Stimulated activated CD4-positive, alpha-beta T cell treated with anti-CD3 and anti-CD28 coated beads, Interleukin-15, amount 100 ng/mL, for 1 hour (primary cell): Measurements from ENCODE around the gene DNHD1.

Source experiments
- DNase-seq, 2 donors: peaks; one replicate each; pipeline ENCODE4 v3.0.0-alpha.2; 2020; ENCODE audit warnings: low read depth in 1 of 2, low spot score in 1 of 2

The DNHD1 gene

GRCh38 chr11:6583584-6583983, 86.5 kb downstream of the DNHD1 start:
- no peak for DNase-seq

DNA sequence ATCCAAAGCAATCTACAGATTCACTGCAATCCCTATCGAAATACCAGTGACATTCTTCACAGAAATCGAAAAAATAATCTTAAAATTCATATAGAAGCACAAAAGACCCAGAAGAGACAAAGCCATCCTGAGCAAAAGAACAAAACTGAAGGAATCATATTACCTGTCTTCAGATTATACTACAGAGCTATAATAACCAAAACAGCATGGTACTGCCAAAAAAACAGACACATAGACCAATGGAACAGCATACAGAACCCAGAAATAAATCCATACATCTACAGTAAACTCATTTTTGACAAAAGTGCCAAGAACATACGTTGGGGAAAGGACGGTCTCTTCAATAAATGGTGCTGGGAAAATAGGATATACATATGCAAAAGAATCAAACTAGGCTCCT, 87.4 kb downstream of the DNHD1 start:
- no peak for DNase-seq

- no peak for DNase-seq
Observed at GRCh38 chr11:6586434-6587359, 89.6 kb downstream of the DNHD1 start.

DNA sequence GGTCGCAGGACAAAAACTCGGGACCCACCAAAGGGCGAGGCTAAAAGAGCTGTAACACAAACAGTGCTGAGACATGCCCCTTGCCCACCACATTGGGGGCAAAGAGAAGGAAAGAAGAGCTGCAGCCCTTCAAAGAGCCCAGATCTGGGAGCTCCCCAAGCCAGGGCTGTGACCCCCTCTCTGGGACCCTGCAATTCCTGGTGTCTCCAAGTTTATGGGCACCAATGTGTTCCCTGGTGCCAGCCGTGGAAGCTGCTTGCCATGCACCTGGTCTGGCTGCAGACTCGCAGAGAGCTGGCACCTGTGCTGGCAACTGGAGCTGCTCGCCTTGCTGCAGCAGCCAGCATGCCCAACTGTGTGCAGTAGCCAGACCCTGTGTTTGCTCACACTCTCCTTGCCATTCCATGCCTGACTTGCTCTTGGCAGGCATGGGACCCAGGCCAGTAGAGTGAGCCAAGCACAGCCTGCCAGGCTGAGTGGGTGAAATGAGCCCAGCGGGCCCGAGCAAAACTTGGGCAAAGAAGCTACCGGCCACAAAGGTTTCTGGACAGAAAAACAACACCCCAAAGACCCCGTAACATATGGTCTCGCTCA, 90.4 kb downstream of the DNHD1 start:
- no peak for DNase-seq

GRCh38 chr11:6588018-6588417, 90.9 kb downstream of the DNHD1 start:
- no peak for DNase-seq

GRCh38 chr11:6594142-6594768, 97.2 kb downstream of the DNHD1 start:
- DNase-seq, result no peak

DNA sequence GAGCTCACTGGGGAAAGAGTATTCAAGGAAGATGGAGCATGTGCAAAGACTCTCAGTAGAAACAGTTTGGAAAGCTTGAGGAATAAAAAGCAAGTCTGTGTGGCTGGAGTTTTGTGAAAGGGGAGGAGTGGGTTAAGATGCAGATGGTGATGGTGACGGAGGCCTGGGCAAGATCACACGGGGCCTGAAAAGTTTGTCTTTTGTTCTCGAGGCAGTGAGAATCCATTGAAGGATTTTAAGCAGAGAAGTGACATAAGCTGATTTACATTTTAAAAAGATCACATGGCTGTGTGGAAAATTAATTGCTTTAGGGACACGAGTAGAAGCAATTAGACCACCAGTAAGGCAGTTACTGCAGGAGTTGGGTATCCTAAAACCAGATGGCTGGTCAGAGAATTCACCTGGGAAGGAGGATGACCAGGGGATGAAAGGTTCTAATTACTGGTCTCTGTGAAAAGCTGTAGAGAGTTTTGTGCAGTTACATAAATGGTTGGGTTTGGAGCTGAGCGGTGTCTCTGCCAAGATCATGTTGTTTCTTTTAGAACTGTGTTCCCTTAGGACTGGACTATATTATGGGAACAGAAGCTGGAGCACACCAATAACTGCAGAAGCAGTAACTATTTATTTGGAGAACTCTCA, 99.3 kb downstream of the DNHD1 start:
- DNase-seq, result no peak

GRCh38 chr11:6598555-6598954, 101.5 kb downstream of the DNHD1 start:
- DNase-seq, result no peak

GRCh38 chr11:6599449-6599848, 102.4 kb downstream of the DNHD1 start:
- no peak for DNase-seq

DNA sequence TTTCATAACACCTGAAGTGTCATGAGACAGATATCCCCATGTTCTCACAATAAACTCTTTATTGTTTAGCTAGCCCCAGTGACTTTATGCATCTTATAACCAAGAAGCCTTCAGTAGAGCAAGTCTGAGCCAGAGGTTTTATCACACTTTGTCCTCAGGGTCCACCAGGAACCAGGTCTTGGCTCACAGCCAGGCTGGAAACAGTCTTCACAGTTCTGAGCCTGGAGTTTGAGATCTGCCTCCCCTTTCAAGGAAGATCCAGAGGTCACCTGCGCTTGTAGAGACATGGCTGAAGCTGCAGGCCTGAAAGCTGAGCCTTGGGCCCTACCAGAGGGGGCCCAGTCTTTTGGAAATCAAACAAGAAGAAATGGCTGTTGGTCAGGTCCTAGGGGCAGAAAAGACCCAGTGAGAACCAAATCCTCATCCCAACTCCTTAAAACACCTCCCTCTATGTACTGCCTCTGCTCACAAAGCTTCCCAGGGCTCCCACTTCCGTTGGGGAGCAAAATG, 102.9 kb downstream of the DNHD1 start:
- DNase-seq, result no peak

GRCh38 chr11:6601041-6601461, 104.0 kb downstream of the DNHD1 start:
- no peak for DNase-seq

GRCh38 chr11:6602096-6602940, 105.2 kb downstream of the DNHD1 start:
- no peak for DNase-seq

DNA sequence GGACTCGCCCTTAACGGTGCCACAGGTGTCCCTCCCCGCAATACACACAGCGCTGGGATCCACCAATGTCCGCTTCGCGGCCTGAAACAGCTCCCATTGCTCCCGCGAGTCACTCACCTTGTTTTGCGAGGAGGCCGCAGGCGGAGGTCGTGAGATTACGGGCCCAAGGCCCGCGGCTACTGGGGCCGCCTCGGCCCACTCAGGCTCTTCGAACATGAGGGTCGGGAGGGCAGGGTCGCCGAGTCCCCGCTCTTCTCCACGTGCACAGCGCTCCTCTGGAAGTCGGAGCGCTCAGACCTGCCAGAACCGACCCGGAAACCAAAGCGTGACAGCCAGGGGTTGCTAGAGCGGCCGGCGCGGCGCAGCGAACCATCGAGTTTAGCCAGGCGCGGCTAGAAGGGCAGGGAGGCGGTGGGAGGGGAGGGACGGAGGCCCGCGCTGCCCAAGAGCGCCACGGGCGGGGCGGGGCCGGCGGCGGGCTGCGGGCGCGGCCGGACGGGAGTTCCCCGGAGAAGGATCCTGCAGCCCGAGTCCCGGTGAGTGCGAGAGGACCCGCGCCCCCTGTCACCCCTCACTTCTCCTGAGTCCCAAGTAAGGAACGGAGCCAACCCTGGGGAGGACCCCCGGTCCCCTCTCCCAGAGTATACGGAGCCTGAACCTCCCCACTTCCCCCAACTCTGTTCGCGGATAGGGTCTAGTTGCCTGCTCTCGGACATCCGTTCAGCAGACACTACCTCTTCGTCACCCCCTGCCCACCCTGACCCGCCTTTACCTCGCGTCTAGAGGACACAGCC, 106.4 kb downstream of the DNHD1 start, which contains the start of the genes ILK and RRP8:
TSS of gene ILK (plus strand) at position 488 of the 794 bp plus-strand sequence. CDS start 498 bp downstream, outside the sequence.
TSS of gene RRP8 (minus strand) at position 330 of the 794 bp plus-strand sequence. CDS start at position 216, 114 bp downstream.
- DNase-seq, result peak; percentile 68 to 76

DNA sequence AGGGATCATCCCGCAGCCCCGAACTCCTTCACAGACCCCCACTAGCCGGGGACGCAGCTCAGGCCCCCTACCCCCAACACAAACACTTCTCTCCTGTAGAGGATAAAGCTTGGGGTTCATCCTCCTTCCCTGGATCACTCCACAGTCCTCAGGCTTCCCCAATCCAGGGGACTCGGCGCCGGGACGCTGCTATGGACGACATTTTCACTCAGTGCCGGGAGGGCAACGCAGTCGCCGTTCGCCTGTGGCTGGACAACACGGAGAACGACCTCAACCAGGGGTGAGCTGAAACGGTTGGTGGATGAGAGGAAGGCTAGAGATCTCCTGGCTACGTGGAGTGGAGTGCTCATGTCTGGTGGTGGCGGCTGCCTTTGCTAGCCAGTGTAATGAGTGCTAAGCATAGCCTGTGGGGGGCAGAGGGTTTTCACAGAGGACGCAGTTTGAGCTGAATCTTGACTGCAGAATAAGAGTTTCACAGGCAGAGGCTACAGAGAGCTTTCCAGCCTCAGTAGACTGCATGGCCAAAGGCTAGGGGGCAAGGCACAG, 107.1 kb downstream of the DNHD1 start:
- DNase-seq, result peak in 1 of 2 donors; percentile 32

DNA sequence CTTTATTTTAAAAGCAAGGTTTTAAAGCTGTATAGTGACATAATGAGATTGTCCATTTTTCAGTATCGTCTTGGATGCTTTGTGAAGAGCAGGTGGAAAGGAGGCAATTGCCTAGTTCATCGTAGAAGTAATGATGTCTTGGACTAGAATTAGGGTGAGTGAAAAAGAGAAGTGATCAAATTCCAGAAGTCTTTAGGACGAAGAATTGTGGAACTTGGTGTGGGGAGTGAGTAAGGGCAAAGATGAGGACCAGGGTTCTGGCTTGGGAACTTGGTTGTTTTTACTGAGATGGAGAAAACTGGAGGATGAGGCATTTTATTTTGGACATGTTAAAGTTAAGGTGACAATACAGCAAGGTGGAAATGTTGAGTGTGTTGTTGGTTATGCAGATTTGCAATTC, 107.7 kb downstream of the DNHD1 start:
- DNase-seq, result no peak

- DNase-seq, result peak in 1 of 2 donors; percentile 21
Observed at GRCh38 chr11:6606471-6607189, 109.5 kb downstream of the DNHD1 start.

- no peak for DNase-seq
Observed at GRCh38 chr11:6607190-6607795, 110.2 kb downstream of the DNHD1 start.

DNA sequence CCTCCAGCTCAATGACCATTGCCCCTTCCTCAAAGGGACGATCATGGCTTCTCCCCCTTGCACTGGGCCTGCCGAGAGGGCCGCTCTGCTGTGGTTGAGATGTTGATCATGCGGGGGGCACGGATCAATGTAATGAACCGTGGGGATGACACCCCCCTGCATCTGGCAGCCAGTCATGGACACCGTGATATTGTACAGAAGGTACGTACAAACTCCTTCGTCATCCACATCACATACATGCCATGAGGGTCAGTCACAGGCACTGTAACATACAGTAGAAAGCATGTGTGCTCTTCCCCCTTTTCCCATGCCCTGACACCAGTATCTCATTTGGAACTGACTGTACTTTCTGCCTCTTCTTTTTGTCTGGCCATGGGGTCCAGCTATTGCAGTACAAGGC, 110.9 kb downstream of the DNHD1 start:
- DNase-seq, result no peak
